Effector CD8-positive, alpha-beta T cell (primary cell): ENCODE measurements around the gene POU4F3.

Experiments
- DNase-seq: peaks from one replicate; lab custom pipeline; 2025; lab: John Stamatoyannopoulos, UW

Gene POU4F3

GRCh38 chr5:146339715-146340259, 1.1 kb downstream of the POU4F3 start:
- DNase-seq = no peak

- DNase-seq = no peak
These were observed 1.8 kb downstream of the POU4F3 start for GRCh38 chr5:146340260-146341081.

GRCh38 chr5:146341854-146342253, 3.2 kb downstream of the POU4F3 start:
- DNase-seq = no peak

GRCh38 chr5:146342519-146342881, 3.9 kb downstream of the POU4F3 start:
- DNase-seq = no peak

GRCh38 chr5:146342882-146343865, 4.5 kb downstream of the POU4F3 start:
- DNase-seq = no peak

- DNase-seq = no peak
These were observed 5.8 kb downstream of the POU4F3 start for GRCh38 chr5:146344155-146345118.

- no peak for DNase-seq
These were observed 6.6 kb downstream of the POU4F3 start for GRCh38 chr5:146345240-146345577.

- no peak for DNase-seq
These were observed 7.1 kb downstream of the POU4F3 start for GRCh38 chr5:146345578-146346366.

- DNase-seq = no peak
These were observed 18.5 kb downstream of the POU4F3 start for GRCh38 chr5:146357126-146357525.

GRCh38 chr5:146359836-146360235, 21.2 kb downstream of the POU4F3 start:
- DNase-seq = no peak

- no peak for DNase-seq
These were observed 24.7 kb downstream of the POU4F3 start for GRCh38 chr5:146363161-146363874.

GRCh38 chr5:146365618-146366017, 27.0 kb downstream of the POU4F3 start:
- no peak for DNase-seq

- DNase-seq = no peak
These were observed 28.3 kb downstream of the POU4F3 start for GRCh38 chr5:146366904-146367303.

GRCh38 chr5:146368137-146368536, 29.5 kb downstream of the POU4F3 start:
- DNase-seq = no peak

- DNase-seq = no peak
These were observed 31.1 kb downstream of the POU4F3 start for GRCh38 chr5:146369691-146370090.

GRCh38 chr5:146376821-146377220, 38.2 kb downstream of the POU4F3 start:
- DNase-seq = no peak

- DNase-seq = no peak
These were observed 40.3 kb downstream of the POU4F3 start for GRCh38 chr5:146378986-146379385.

GRCh38 chr5:146380714-146381113, 42.1 kb downstream of the POU4F3 start:
- DNase-seq = no peak

GRCh38 chr5:146388386-146388785, 49.7 kb downstream of the POU4F3 start:
- no peak for DNase-seq

GRCh38 chr5:146390469-146390868, 51.8 kb downstream of the POU4F3 start:
- DNase-seq = no peak
